HEK293 (cell line): ENCODE results near the gene HDAC2.

Source experiments
- KLF8 ChIP-seq: fragments of 450-650 bp; formaldehyde crosslinking; IDR thresholded peaks from 2 replicates; pipeline ENCODE4 v1.5.1; 2016; ENCODE audit warnings: missing biosample characterization, missing genetic modification characterization
- MYNN ChIP-seq: fragments of 450-650 bp; formaldehyde crosslinking; IDR thresholded peaks from 2 replicates; pipeline ENCODE4 v1.5.1; 2016; ENCODE audit warnings: missing biosample characterization, missing genetic modification characterization, borderline replicate concordance
- PRDM10 ChIP-seq: fragments of 450-650 bp; formaldehyde crosslinking; IDR thresholded peaks from 2 replicates; pipeline ENCODE4 v1.5.1; 2016; ENCODE audit warnings: missing biosample characterization, missing genetic modification characterization
- PRDM4 ChIP-seq: fragments of 450-650 bp; formaldehyde crosslinking; IDR thresholded peaks from 2 replicates; pipeline ENCODE4 v1.5.1; 2017; ENCODE audit warnings: missing biosample characterization, missing genetic modification characterization
- SP2 ChIP-seq: fragments of 450-650 bp; formaldehyde crosslinking; IDR thresholded peaks from 2 replicates; pipeline ENCODE4 v1.5.1; 2016; ENCODE audit warnings: missing biosample characterization, missing genetic modification characterization
- SP3 ChIP-seq: fragments of 450-650 bp; formaldehyde crosslinking; IDR thresholded peaks from 2 replicates; pipeline ENCODE4 v1.5.1; 2016; ENCODE audit warnings: missing biosample characterization, missing genetic modification characterization
- ZBTB26 ChIP-seq: fragments of 450-650 bp; formaldehyde crosslinking; optimal IDR thresholded peaks from 2 replicates; pipeline ENCODE3; 2016; ENCODE audit warnings: missing biosample characterization, mild to moderate bottlenecking, missing genetic modification characterization
- ZNF121 ChIP-seq: fragments of 450-650 bp; formaldehyde crosslinking; IDR thresholded peaks from 2 replicates; pipeline ENCODE4 v1.5.1; 2016; ENCODE audit warnings: missing biosample characterization, missing genetic modification characterization
- ZNF133 ChIP-seq: fragments of 450-650 bp; formaldehyde crosslinking; IDR thresholded peaks from 2 replicates; pipeline ENCODE4 v1.5.1; 2016; ENCODE audit warnings: missing biosample characterization, missing genetic modification characterization
- ZNF138 ChIP-seq: fragments of 450-650 bp; formaldehyde crosslinking; IDR thresholded peaks from 2 replicates; pipeline ENCODE4 v1.5.1; 2016; ENCODE audit warnings: missing biosample characterization, missing genetic modification characterization, borderline replicate concordance
- ZNF16 ChIP-seq: fragments of 450-650 bp; formaldehyde crosslinking; IDR thresholded peaks from 2 replicates; pipeline ENCODE4 v1.5.1; 2016; ENCODE audit warnings: low read depth, missing biosample characterization, missing genetic modification characterization
- ZNF202 ChIP-seq: fragments of 450-650 bp; formaldehyde crosslinking; IDR thresholded peaks from 2 replicates; pipeline ENCODE4 v1.5.1; 2016; ENCODE audit warnings: missing biosample characterization, missing genetic modification characterization, borderline replicate concordance
- ZNF211 ChIP-seq: fragments of 450-650 bp; formaldehyde crosslinking; IDR thresholded peaks from 2 replicates; pipeline ENCODE4 v1.5.1; 2016; ENCODE audit warnings: low read depth, missing biosample characterization, missing genetic modification characterization
- ZNF266 ChIP-seq: fragments of 450-650 bp; formaldehyde crosslinking; IDR thresholded peaks from 2 replicates; pipeline ENCODE4 v1.5.1; 2016; ENCODE audit warnings: missing biosample characterization, missing genetic modification characterization, low read depth
- ZNF280C ChIP-seq: fragments of 450-650 bp; formaldehyde crosslinking; IDR thresholded peaks from 2 replicates; pipeline ENCODE4 v1.5.1; 2016; ENCODE audit warnings: missing biosample characterization, missing genetic modification characterization
- ZNF292 ChIP-seq: fragments of 450-650 bp; formaldehyde crosslinking; IDR thresholded peaks from 2 replicates; pipeline ENCODE4 v1.5.1; 2016; ENCODE audit warnings: low read depth, missing biosample characterization, missing genetic modification characterization, borderline replicate concordance
- ZNF391 ChIP-seq: fragments of 450-650 bp; formaldehyde crosslinking; IDR thresholded peaks from 2 replicates; pipeline ENCODE4 v1.5.1; 2016; ENCODE audit warnings: low read depth, missing biosample characterization, missing genetic modification characterization, borderline replicate concordance
- ZNF501 ChIP-seq: fragments of 450-650 bp; formaldehyde crosslinking; IDR thresholded peaks from 2 replicates; pipeline ENCODE4 v1.5.1; 2016; ENCODE audit warnings: missing biosample characterization, missing genetic modification characterization
- ZNF513 ChIP-seq: fragments of 450-650 bp; IDR thresholded peaks from 2 replicates; pipeline ENCODE4 v1.5.1; 2018; ENCODE audit warnings: missing biosample characterization, missing genetic modification characterization
- ZNF521 ChIP-seq: fragments of 450-650 bp; formaldehyde crosslinking; IDR thresholded peaks from 2 replicates; pipeline ENCODE4 v1.5.1; 2017; ENCODE audit warnings: missing biosample characterization, mild to moderate bottlenecking, missing genetic modification characterization
- ZNF529 ChIP-seq: fragments of 450-650 bp; formaldehyde crosslinking; IDR thresholded peaks from 2 replicates; pipeline ENCODE4 v1.5.1; 2017; ENCODE audit warnings: missing genetic modification characterization, missing biosample characterization; ENCODE audit not compliant: insufficient replicate concordance
- ZNF549 ChIP-seq: fragments of 450-650 bp; IDR thresholded peaks from 2 replicates; pipeline ENCODE4 v1.5.1; 2018; ENCODE audit warnings: missing biosample characterization, missing genetic modification characterization, mild to moderate bottlenecking, inconsistent platforms, moderate library complexity
- ZNF558 ChIP-seq: fragments of 450-650 bp; formaldehyde crosslinking; IDR thresholded peaks from 2 replicates; pipeline ENCODE4 v1.5.1; 2016; ENCODE audit warnings: missing biosample characterization, missing genetic modification characterization
- ZNF621 ChIP-seq: fragments of 450-650 bp; formaldehyde crosslinking; IDR thresholded peaks from 2 replicates; pipeline ENCODE4 v1.5.1; 2017; ENCODE audit warnings: missing biosample characterization, missing genetic modification characterization
- ZNF692 ChIP-seq: fragments of 450-650 bp; formaldehyde crosslinking; IDR thresholded peaks from 2 replicates; pipeline ENCODE4 v1.5.1; 2016; ENCODE audit warnings: missing biosample characterization, missing genetic modification characterization
- ZXDB ChIP-seq: fragments of 450-650 bp; formaldehyde crosslinking; IDR thresholded peaks from 2 replicates; pipeline ENCODE4 v1.5.1; 2016; ENCODE audit warnings: missing biosample characterization, missing genetic modification characterization

The HDAC2 gene

DNA sequence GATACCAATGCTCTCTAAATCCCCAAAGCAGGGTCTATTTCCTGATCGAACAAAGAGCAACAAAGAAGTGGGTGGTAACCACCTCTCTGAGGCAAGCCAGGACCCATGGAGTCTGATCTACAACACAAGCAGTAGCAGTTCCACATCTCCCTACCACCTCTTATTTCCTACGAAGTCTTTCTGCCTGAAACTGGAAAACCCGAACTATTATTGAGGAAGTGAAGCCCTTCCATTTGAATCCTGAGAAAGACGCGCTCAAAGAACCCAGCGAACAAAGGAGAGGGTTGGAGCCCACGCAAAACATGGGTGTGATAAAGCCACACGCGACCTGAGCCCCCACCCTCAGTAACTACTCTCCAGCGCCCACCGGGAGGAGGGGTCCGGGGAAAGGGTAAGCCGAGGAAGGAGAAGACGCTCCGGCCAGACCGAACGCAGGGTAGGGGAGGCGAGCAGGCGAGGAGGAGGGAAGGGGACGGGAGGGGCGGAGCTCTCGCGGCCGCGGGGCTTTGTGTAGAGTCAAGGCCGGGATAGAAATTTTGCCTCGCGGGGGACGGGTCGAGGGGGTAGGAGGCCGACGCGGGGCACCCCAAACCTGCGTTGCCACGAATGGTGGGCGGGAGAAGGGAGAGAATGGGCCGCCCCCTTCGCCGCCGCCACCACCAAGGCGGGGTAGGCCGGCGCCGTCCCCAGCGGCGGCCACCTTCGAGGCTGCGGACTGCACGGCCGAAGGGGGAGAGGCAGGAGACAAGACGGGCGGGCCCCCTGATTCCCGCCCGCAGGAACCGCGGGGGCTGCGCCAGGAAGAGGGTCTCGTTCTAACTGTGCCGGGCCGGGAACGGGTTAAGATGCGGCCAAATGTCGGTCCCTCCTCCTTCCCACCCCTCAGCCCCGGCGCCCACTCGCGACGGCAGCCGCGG, 802 bp downstream of the HDAC2 start (continued):
- TF ChIP-seq ZNF292 (tag by site-specific recombination) (no peak), ZNF549 (no peak), PRDM4 (tag by site-specific recombination) (no peak), ZNF211 (no peak), ZNF521 (no peak), ZNF391 (tag by site-specific recombination) (no peak), ZNF133 (tag by site-specific recombination) (no peak), SP2 (tag by site-specific recombination) (peak; percentile 33), ZNF202 (tag by site-specific recombination) (no peak), ZXDB (tag by site-specific recombination) (peak; percentile 17; the same call in 1 of the 2 replicates), ZNF121 (tag by site-specific recombination) (no peak), KLF8 (tag by site-specific recombination) (no peak), ZBTB26 (peak; percentile 2), ZNF692 (tag by site-specific recombination) (no peak), ZNF513 (tag by site-specific recombination) (no peak), SP3 (peak; percentile 75; the same call in 1 of the 2 replicates), ZNF558 (tag by site-specific recombination) (no peak), PRDM10 (tag by site-specific recombination) (peak; percentile 58), ZNF529 (no peak), ZNF16 (tag by site-specific recombination) (no peak), ZNF138 (tag by site-specific recombination) (no peak), ZNF266 (tag by site-specific recombination) (no peak), ZNF280C (no peak), MYNN (tag by site-specific recombination) (no peak), ZNF501 (0 out of 2 replicates have a peak, but pooled peaks have one; percentile 18), ZNF621 (no peak)
